Measurements from ENCODE around the gene SLC37A2. TPM values are rescaled to one million over a fixed set of nuclear protein-coding genes. Genes with fewer than 3 reads are reported as not detected.
"Not testable (repeated sequence)": the region's sequence is repeated elsewhere in the genome, so short reads cannot be mapped to it uniquely, and the experiment has no call there.

SLC37A2 gene
- total RNA-seq, 1 experiment from 2014 or later: not detected

GRCh38 chr11:125088576-125089455 lies 25.7 kb downstream of the SLC37A2 start:
- no peaks in the 10 kb centered on the region for H3K4me1 ChIP-seq (ENCODE audit: insufficient read depth, low read length, poor library complexity, severe bottlenecking)
- BruUV-seq (replicated peaks): no TSS peak
- no peaks in the 10 kb centered on the region for H3K9me3 ChIP-seq (ENCODE audit: low read depth, low read length, poor library complexity, severe bottlenecking)
- no peak for DNase-seq (ENCODE audit: low spot score)
- ChIA-PET POLR2A (ENCODE audit: low non-redundant PET) (no interaction called here), CTCF (no interaction called here)
- H3K4me3 ChIP-seq (ENCODE audit: low read depth, low read length, poor library complexity, severe bottlenecking): no peak overlapping the region
- no peaks in the 10 kb centered on the region for H3K27me3 ChIP-seq (replicated peaks; ENCODE audit: insufficient read depth, low read depth, low read length, poor library complexity)
- no peaks in the 10 kb centered on the region for H3K36me3 ChIP-seq (ENCODE audit: insufficient read depth, low read length, poor library complexity, severe bottlenecking)
- H3K27ac ChIP-seq (ENCODE audit: low read depth, low read length, poor library complexity, severe bottlenecking): no peak overlapping the region
- no peak for TF ChIP-seq EZH2 (IDR thresholded peaks at IDR 0.05; ENCODE audit: borderline replicate concordance, low read depth, low read length, poor library complexity, severe bottlenecking)
- no peak for TF ChIP-seq CTCF (conservative IDR thresholded peaks at IDR 0.05; ENCODE audit: low read depth, low read length)
- intact Hi-C loops (cut with micrococcal nuclease; ENCODE audit: unreplicated experiment): no loop called here

GRCh38 chr11:125089481-125089880 lies 26.4 kb downstream of the SLC37A2 start:
- CTCF ChIA-PET: interaction anchor here (2.1 to 2.9 kb wide), 2 partner anchors 35 to 53 kb away, joined by 15 to 34 read pairs; no protein-coding TSS in a partner anchor
- H3K4me3 ChIP-seq (ENCODE audit: low read depth, low read length, poor library complexity, severe bottlenecking); POLR2A ChIA-PET (ENCODE audit: low non-redundant PET); BruUV-seq (replicated peaks); H3K27me3 ChIP-seq (replicated peaks; ENCODE audit: insufficient read depth, low read depth, low read length, poor library complexity); H3K36me3 ChIP-seq (ENCODE audit: insufficient read depth, low read length, poor library complexity, severe bottlenecking); H3K27ac ChIP-seq (ENCODE audit: low read depth, low read length, poor library complexity, severe bottlenecking); DNase-seq (ENCODE audit: low spot score); H3K4me1 ChIP-seq (ENCODE audit: insufficient read depth, low read length, poor library complexity, severe bottlenecking); intact Hi-C loops (cut with micrococcal nuclease; ENCODE audit: unreplicated experiment); H3K9me3 ChIP-seq (ENCODE audit: low read depth, low read length, poor library complexity, severe bottlenecking): not testable (repeated sequence)

- H3K27ac ChIP-seq (ENCODE audit: low read depth, low read length, poor library complexity, severe bottlenecking); H3K27me3 ChIP-seq (replicated peaks; ENCODE audit: insufficient read depth, low read depth, low read length, poor library complexity); H3K9me3 ChIP-seq (ENCODE audit: low read depth, low read length, poor library complexity, severe bottlenecking); DNase-seq (ENCODE audit: low spot score); BruUV-seq (replicated peaks); POLR2A ChIA-PET (ENCODE audit: low non-redundant PET); H3K4me3 ChIP-seq (ENCODE audit: low read depth, low read length, poor library complexity, severe bottlenecking); H3K36me3 ChIP-seq (ENCODE audit: insufficient read depth, low read length, poor library complexity, severe bottlenecking); H3K4me1 ChIP-seq (ENCODE audit: insufficient read depth, low read length, poor library complexity, severe bottlenecking): not testable (repeated sequence)
- CTCF ChIA-PET: interaction anchor here (0.5 to 2.9 kb wide), 5 partner anchors 10 to 343 kb away, joined by 3 to 34 read pairs (median 15); no protein-coding TSS in a partner anchor
- intact Hi-C loops (cut with micrococcal nuclease; ENCODE audit: unreplicated experiment): loop anchor here (2.0 to 5.0 kb wide), 3 partner anchors 259 to 782 kb away; no protein-coding TSS in a partner anchor
These were observed 27.0 kb downstream of the SLC37A2 start for GRCh38 chr11:125090151-125090550.

- Histone ChIP-seq H3K36me3 (ENCODE audit: insufficient read depth, low read length, poor library complexity, severe bottlenecking) (peaks cover 1% of the 10 kb centered on the region), H3K4me3 (ENCODE audit: low read depth, low read length, poor library complexity, severe bottlenecking) (no peak overlapping the region), H3K9me3 (ENCODE audit: low read depth, low read length, poor library complexity, severe bottlenecking) (no peaks in the 10 kb centered on the region), H3K27ac (ENCODE audit: low read depth, low read length, poor library complexity, severe bottlenecking) (no peak overlapping the region), H3K27me3 (replicated peaks; ENCODE audit: insufficient read depth, low read depth, low read length, poor library complexity) (no peaks in the 10 kb centered on the region), H3K4me1 (ENCODE audit: insufficient read depth, low read length, poor library complexity, severe bottlenecking) (no peaks in the 10 kb centered on the region)
- BruUV-seq (replicated peaks): no TSS peak
- no peak for DNase-seq (ENCODE audit: low spot score)
- ChIA-PET POLR2A (ENCODE audit: low non-redundant PET) (no interaction called here), CTCF (interaction anchor here (0.5 to 2.9 kb wide), 9 partner anchors 9 to 343 kb away, joined by 3 to 34 read pairs (median 5); no protein-coding TSS in a partner anchor)
- TF ChIP-seq EZH2 (IDR thresholded peaks at IDR 0.05; ENCODE audit: borderline replicate concordance, low read depth, low read length, poor library complexity, severe bottlenecking) (no peak), CTCF (conservative IDR thresholded peaks at IDR 0.05; ENCODE audit: low read depth, low read length) (no peak)
- intact Hi-C loops (cut with micrococcal nuclease; ENCODE audit: unreplicated experiment): loop anchor here (1.0 to 5.0 kb wide), 4 partner anchors 50 to 781 kb away; no protein-coding TSS in a partner anchor
These were observed 27.7 kb downstream of the SLC37A2 start for GRCh38 chr11:125090816-125091215.

All from A673 (cell line).